Spleen (tissue), 11 donors: Measurements from ENCODE around the gene TRMT2B. TPM values are rescaled to one million over a fixed set of nuclear protein-coding genes. Genes with fewer than 3 reads are reported as not detected.

ENCODE experiments used
- DNase-seq: peaks from one replicate; pipeline ENCODE4 v3.0.0-alpha.2; 2020
- H3K27ac ChIP-seq, 8 donors: fragments of 200-600 bp; sonication (generic) in 7 of 8; 1 replicate in 4 of 8; 2 replicates in 4 of 8; pipeline versions ENCODE4 v1.5.0 to v1.8.0; 2016 to 2021; ENCODE audit warnings: inconsistent platforms in 4 of 8, mild to moderate bottlenecking in 4 of 8, moderate library complexity in 1 of 8
- H3K27me3 ChIP-seq, 7 donors: fragments of 200-600 bp; sonication (generic) in 6 of 7; replicated peaks in 1 of 7; 1 replicate in 4 of 7; 2 replicates in 3 of 7; pipeline versions ENCODE4 v1.5.0 to v1.8.0; 2016 to 2021; ENCODE audit warnings: inconsistent platforms in 3 of 7, mild to moderate bottlenecking in 1 of 7
- H3K36me3 ChIP-seq, 6 donors: fragments of 200-600 bp; sonication (generic) in 5 of 6; 1 replicate in 4 of 6; 2 replicates in 2 of 6; pipeline versions ENCODE4 v1.5.0 to v1.8.0; 2016 to 2021; ENCODE audit warnings: inconsistent platforms in 2 of 6
- H3K4me1 ChIP-seq, 6 donors: fragments of 200-600 bp; sonication (generic) in 5 of 6; 1 replicate in 3 of 6; 2 replicates in 3 of 6; pipeline versions ENCODE4 v1.5.0 to v1.8.0; 2016 to 2021; ENCODE audit warnings: inconsistent platforms in 3 of 6
- H3K4me3 ChIP-seq, 8 donors: fragments of 200-600 bp; sonication (generic) in 7 of 8; 1 replicate in 4 of 8; 2 replicates in 4 of 8; pipeline versions ENCODE4 v1.5.0 to v1.8.0; 2016 to 2021; ENCODE audit warnings: inconsistent platforms in 4 of 8, mild to moderate bottlenecking in 4 of 8, moderate library complexity in 2 of 8
- H3K9me3 ChIP-seq, 8 donors: fragments of 200-600 bp; sonication (generic) in 7 of 8; 1 replicate in 4 of 8; 2 replicates in 4 of 8; pipeline versions ENCODE4 v1.5.0 to v1.8.0; 2016 to 2021; ENCODE audit warnings: inconsistent platforms in 4 of 8
- POLR2A ChIP-seq, 3 donors: fragments of 450-650 bp; IDR thresholded peaks; one replicate each; pipeline ENCODE4 v1.5.1; 2017; ENCODE audit warnings: antibody characterized with exemption in 3 of 3, mild to moderate bottlenecking in 1 of 3
- POLR2AphosphoS5 ChIP-seq, 3 donors: sonication (generic); formaldehyde crosslinking; IDR thresholded peaks; one replicate each; pipeline ENCODE4 v1.5.1; 2017; ENCODE audit warnings: antibody characterized with exemption in 3 of 3
- WGBS, 5 donors: extraction: QIAGEN DNeasy Blood & Tissue Kit in 3 of 5; methylation state at CpG; one replicate each; pipeline versions ENCODE4 v1.1.5 to v1.1.7; 2013 to 2018; 5-methylcytosine and 5-hydroxymethylcytosine counted together
- intact Hi-C: fragments of 100-400 bp; cut with DNase I; formaldehyde crosslinking; loops from one replicate; pipeline ENCODE4 v1.15.0; 2023; ENCODE audit warnings: low total_unique reads
- polyA plus RNA-seq, 3 donors: library from polyadenylated mRNA; stranded (reverse); fragments of 200-250 nt; gene quantifications; one replicate each; pipeline ENCODE4 v1.2.1, GENCODE V29; 2013
- total RNA-seq, 7 donors: library from RNA; depleted of rRNA in 3 of 7; stranded (reverse); fragments of >200 nt in 3 of 7; fragmentation: NEBNext Ultra II Directional in 4 of 7; extraction: Animal tissue kit (Norgen Biotek cat#: 25700) in 4 of 7; gene quantifications; one replicate each; pipeline versions ENCODE4 v1.1.0 to v1.2.1, GENCODE V29; 2016 to 2021
- TF ChIP-seq, protein P1 (sequence below), 11 experiments: fragments of 200-600 bp in 7 of 11; fragments of 450-650 bp in 4 of 11; sonication (generic) in 4 of 11; IDR thresholded peaks in 8 of 11; conservative IDR thresholded peaks in 3 of 11; 1 replicate in 7 of 11; 2 replicates in 4 of 11; pipeline versions ENCODE4 v1.4.0 to v1.8.0; 2016 to 2021; ENCODE audit warnings: antibody characterized with exemption in 11 of 11, inconsistent platforms in 4 of 11, mild to moderate bottlenecking in 1 of 11
- donor health status: healthy with polysubstance abuse.
- donor health status: DM: no; HTN: no; CAD: no; lungs with moderate emphysema.
- donor health status: DM: no; HTN: no; CAD: no.
- donor health status: Bipolar disorder and iron deficiency.
- donor health status: healthy.
- donor health status: DM: no; HTN: no; CAD: no.
- donor health status: DM: yes; HTN: yes; CAD: no.

The TRMT2B gene
- total and polyA plus RNA-seq, 10 donors, result 8.1 to 31.0 (median 25.6) TPM

GRCh38 chrX:101081231-101081630 lies 29.3 kb upstream of the TRMT2B start:
- WGBS, 5 donors, result 59 to 86% (median 72%) methylated on average over 3 of the region's 3 CpGs
- no peaks in the 10 kb centered on the region for H3K4me1 ChIP-seq
- no peak overlapping the region for H3K27ac ChIP-seq
- no peaks in the 10 kb centered on the region for H3K36me3 ChIP-seq
- H3K27me3 ChIP-seq, result peaks cover 0 to 30% (median 9%) of the 10 kb centered on the region in 7 donors
- H3K9me3 ChIP-seq, result no peaks in the 10 kb centered on the region
- intact Hi-C loops, result no loop called here
- TF ChIP-seq POLR2A (IDR thresholded peaks at IDR 0.05) (no peak), POLR2AphosphoS5 (IDR thresholded peaks at IDR 0.05) (no peak)
- TF ChIP-seq, protein P1, sequence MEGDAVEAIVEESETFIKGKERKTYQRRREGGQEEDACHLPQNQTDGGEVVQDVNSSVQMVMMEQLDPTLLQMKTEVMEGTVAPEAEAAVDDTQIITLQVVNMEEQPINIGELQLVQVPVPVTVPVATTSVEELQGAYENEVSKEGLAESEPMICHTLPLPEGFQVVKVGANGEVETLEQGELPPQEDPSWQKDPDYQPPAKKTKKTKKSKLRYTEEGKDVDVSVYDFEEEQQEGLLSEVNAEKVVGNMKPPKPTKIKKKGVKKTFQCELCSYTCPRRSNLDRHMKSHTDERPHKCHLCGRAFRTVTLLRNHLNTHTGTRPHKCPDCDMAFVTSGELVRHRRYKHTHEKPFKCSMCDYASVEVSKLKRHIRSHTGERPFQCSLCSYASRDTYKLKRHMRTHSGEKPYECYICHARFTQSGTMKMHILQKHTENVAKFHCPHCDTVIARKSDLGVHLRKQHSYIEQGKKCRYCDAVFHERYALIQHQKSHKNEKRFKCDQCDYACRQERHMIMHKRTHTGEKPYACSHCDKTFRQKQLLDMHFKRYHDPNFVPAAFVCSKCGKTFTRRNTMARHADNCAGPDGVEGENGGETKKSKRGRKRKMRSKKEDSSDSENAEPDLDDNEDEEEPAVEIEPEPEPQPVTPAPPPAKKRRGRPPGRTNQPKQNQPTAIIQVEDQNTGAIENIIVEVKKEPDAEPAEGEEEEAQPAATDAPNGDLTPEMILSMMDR (IDR thresholded peaks at IDR 0.05 in 8 of 11, conservative IDR thresholded peaks at IDR 0.05 in 3 of 11), result no peak
- DNase-seq, result no peak
- no peak overlapping the region for H3K4me3 ChIP-seq

DNA sequence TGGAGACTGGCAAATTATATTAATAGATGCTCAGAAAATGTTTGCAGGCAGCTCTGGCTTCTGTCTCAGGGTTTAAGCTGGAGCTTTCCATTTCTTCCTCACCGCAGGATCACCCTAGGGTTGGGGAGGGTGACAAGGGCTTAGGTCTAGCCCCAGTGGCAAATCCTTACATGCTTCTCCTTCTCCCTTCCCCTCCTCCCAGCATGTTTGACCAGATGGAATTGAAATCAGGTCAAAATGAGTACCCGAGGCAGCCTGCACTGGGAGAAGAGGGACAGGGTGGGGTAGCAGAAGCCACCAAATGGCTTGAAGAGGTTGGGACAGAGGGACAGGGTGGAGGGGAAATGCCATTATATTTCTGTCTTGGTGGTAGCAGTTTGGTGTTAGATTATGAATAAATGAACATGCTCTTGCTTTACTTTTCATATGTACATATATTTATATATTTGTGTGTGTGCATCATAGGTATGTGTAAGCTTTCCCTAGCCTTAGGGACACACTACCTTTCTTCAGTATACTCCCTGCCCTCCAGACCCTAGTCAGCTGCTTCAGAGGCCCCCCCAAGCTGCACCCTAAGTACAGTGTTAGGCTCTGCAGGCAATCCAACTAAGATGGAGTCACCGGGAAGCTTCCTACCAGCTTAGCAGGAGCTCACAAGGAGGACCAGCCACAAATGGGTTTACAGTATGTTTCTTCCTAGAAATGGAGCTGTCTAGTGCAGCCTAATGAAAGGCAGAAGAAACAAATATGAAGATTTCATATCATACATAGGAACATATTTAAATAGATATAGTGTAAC lies 28.6 kb upstream of the TRMT2B start:
- Histone ChIP-seq H3K4me1 (no peaks in the 10 kb centered on the region), H3K27ac (no peak overlapping the region), H3K9me3 (no peaks in the 10 kb centered on the region), H3K4me3 (no peak overlapping the region), H3K36me3 (no peaks in the 10 kb centered on the region), H3K27me3 (peaks cover 0 to 30% (median 9%) of the 10 kb centered on the region in 7 donors)
- TF ChIP-seq POLR2A (IDR thresholded peaks at IDR 0.05) (no peak), POLR2AphosphoS5 (IDR thresholded peaks at IDR 0.05) (no peak)
- TF ChIP-seq, protein P1 (IDR thresholded peaks at IDR 0.05 in 8 of 11, conservative IDR thresholded peaks at IDR 0.05 in 3 of 11), result no peak
- intact Hi-C loops, result no loop called here
- WGBS, 5 donors, result 56 to 76% (median 65%) methylated on average over 2 to 3 of the region's 3 CpGs
- no peak for DNase-seq

GRCh38 chrX:101079736-101080270 lies 27.9 kb upstream of the TRMT2B start:
- Histone ChIP-seq H3K9me3 (peaks cover 0 to 4% (median 0%) of the 10 kb centered on the region in 8 donors), H3K27me3 (peaks cover 0 to 30% (median 9%) of the 10 kb centered on the region in 7 donors), H3K4me1 (no peaks in the 10 kb centered on the region), H3K4me3 (no peak overlapping the region), H3K36me3 (no peaks in the 10 kb centered on the region), H3K27ac (no peak overlapping the region)
- WGBS, 5 donors, result 49 to 65% (median 54%) methylated on average over 6 to 8 of the region's 8 CpGs
- no peak for DNase-seq
- TF ChIP-seq POLR2AphosphoS5 (IDR thresholded peaks at IDR 0.05), result no peak
- no peak for TF ChIP-seq POLR2A (IDR thresholded peaks at IDR 0.05)
- TF ChIP-seq, protein P1 (IDR thresholded peaks at IDR 0.05 in 8 of 11, conservative IDR thresholded peaks at IDR 0.05 in 3 of 11), result no peak
- intact Hi-C loops, result no loop called here
